ENCODE data around the gene AKIRIN1. TPM values are rescaled to one million over a fixed set of nuclear protein-coding genes. Genes with fewer than 3 reads are reported as not detected.
"Not testable (repeated sequence)": the region's sequence is repeated elsewhere in the genome, so short reads cannot be mapped to it uniquely, and the experiment has no call there.

The AKIRIN1 gene
- total RNA-seq, 1 donor from 2014 or later, result 49.8 TPM

- Histone ChIP-seq H3K36me3 (peaks cover 5% of the 10 kb centered on the region), H3K4me3 (no peak overlapping the region), H3K9me3 (no peaks in the 10 kb centered on the region), H3K4me1 (no peaks in the 10 kb centered on the region), H3K27ac (no peak overlapping the region), H3K27me3 (no peaks in the 10 kb centered on the region)
- no peak for TF ChIP-seq CTCF (IDR thresholded peaks at IDR 0.05)
- no peak for ATAC-seq
- intact Hi-C loops (cut with DNase I), result no loop called here
- DNase-seq, result no peak
Observed at GRCh38 chr1:39017266-39017665, 26.2 kb downstream of the AKIRIN1 start.

- ATAC-seq; H3K4me1 ChIP-seq; DNase-seq; H3K4me3 ChIP-seq; H3K27ac ChIP-seq; H3K9me3 ChIP-seq; intact Hi-C loops (cut with DNase I); H3K27me3 ChIP-seq; H3K36me3 ChIP-seq: not testable (repeated sequence)
Observed at GRCh38 chr1:39020494-39020893, 29.4 kb downstream of the AKIRIN1 start.

GRCh38 chr1:39021426-39021825 is 30.4 kb downstream of the AKIRIN1 start:
- Histone ChIP-seq H3K4me3 (no peak overlapping the region), H3K9me3 (no peaks in the 10 kb centered on the region), H3K36me3 (no peaks in the 10 kb centered on the region), H3K27ac (no peak overlapping the region), H3K4me1 (peaks cover 6% of the 10 kb centered on the region), H3K27me3 (no peaks in the 10 kb centered on the region)
- intact Hi-C loops (cut with DNase I), result no loop called here
- DNase-seq (no peak), ATAC-seq (no peak)
- TF ChIP-seq CTCF (IDR thresholded peaks at IDR 0.05), result no peak

- intact Hi-C loops (cut with DNase I), result no loop called here
- TF ChIP-seq CTCF (IDR thresholded peaks at IDR 0.05), result no peak
- Histone ChIP-seq H3K4me1 (peaks cover 10% of the 10 kb centered on the region), H3K36me3 (no peaks in the 10 kb centered on the region), H3K4me3 (no peak overlapping the region), H3K27me3 (no peaks in the 10 kb centered on the region), H3K27ac (no peak overlapping the region), H3K9me3 (no peaks in the 10 kb centered on the region)
- DNase-seq (no peak), ATAC-seq (no peak)
Observed at GRCh38 chr1:39023140-39023539, 32.1 kb downstream of the AKIRIN1 start.

GRCh38 chr1:39026051-39026865 is 35.2 kb downstream of the AKIRIN1 start, which contains the start of gene NDUFS5:
TSS of gene NDUFS5 (plus strand) at chr1:39026350. CDS start at chr1:39028725, 2,375 bp downstream.
- peak within 1 kb of the TSS; percentile 97 for H3K27ac ChIP-seq
- H3K4me3 ChIP-seq, result peak within 1 kb of the TSS; percentile 76
- H3K9me3 ChIP-seq, result no peaks in the 10 kb centered on the region
- DNase-seq (peak; percentile 96), ATAC-seq (peak; percentile 98)
- H3K4me1 ChIP-seq, result peaks cover 10% of the 10 kb centered on the region
- no peak for TF ChIP-seq CTCF (IDR thresholded peaks at IDR 0.05)
- peaks cover 27% of the 10 kb centered on the region for H3K36me3 ChIP-seq
- H3K27me3 ChIP-seq, result no peaks in the 10 kb centered on the region
- intact Hi-C loops (cut with DNase I), result no loop called here

- H3K27ac ChIP-seq, result peak overlapping the region; percentile 97
- H3K36me3 ChIP-seq, result peaks cover 35% of the 10 kb centered on the region
- DNase-seq (peak; percentile 40), ATAC-seq (no peak)
- H3K4me1 ChIP-seq, result peaks cover 13% of the 10 kb centered on the region
- no peak for TF ChIP-seq CTCF (IDR thresholded peaks at IDR 0.05)
- H3K9me3 ChIP-seq, result no peaks in the 10 kb centered on the region
- H3K27me3 ChIP-seq, result no peaks in the 10 kb centered on the region
- intact Hi-C loops (cut with DNase I), result no loop called here
- peak overlapping the region; percentile 76 for H3K4me3 ChIP-seq
Observed at GRCh38 chr1:39026866-39027507, 35.9 kb downstream of the AKIRIN1 start.
